ENCODE data around the gene GREB1.

Gene GREB1

GRCh38 chr2:11540148-11540995 is 6.5 kb downstream of the GREB1 start:
- no peak for DNase-seq (ENCODE audit: low read depth, low spot score)

GRCh38 chr2:11540996-11541692 is 7.3 kb downstream of the GREB1 start:
- DNase-seq (ENCODE audit: low read depth, low spot score), result no peak

GRCh38 chr2:11541693-11542274 is 7.9 kb downstream of the GREB1 start:
- no peak for DNase-seq (ENCODE audit: low read depth, low spot score)

- DNase-seq (ENCODE audit: low read depth, low spot score), result no peak
These were observed 8.5 kb downstream of the GREB1 start for GRCh38 chr2:11542275-11542819.

GRCh38 chr2:11543337-11544216 is 9.7 kb downstream of the GREB1 start:
- no peak for DNase-seq (ENCODE audit: low read depth, low spot score)

- DNase-seq (ENCODE audit: low read depth, low spot score), result no peak
These were observed 12.2 kb downstream of the GREB1 start for GRCh38 chr2:11546072-11546471.

GRCh38 chr2:11547912-11548497 is 14.2 kb downstream of the GREB1 start:
- DNase-seq (ENCODE audit: low read depth, low spot score), result no peak

- DNase-seq (ENCODE audit: low read depth, low spot score), result no peak
These were observed 16.5 kb downstream of the GREB1 start for GRCh38 chr2:11550302-11550701.

GRCh38 chr2:11550901-11551568 is 17.2 kb downstream of the GREB1 start:
- DNase-seq (ENCODE audit: low read depth, low spot score), result no peak

- DNase-seq (ENCODE audit: low read depth, low spot score), result no peak
These were observed 17.9 kb downstream of the GREB1 start for GRCh38 chr2:11551569-11552259.

- no peak for DNase-seq (ENCODE audit: low read depth, low spot score)
These were observed 18.4 kb downstream of the GREB1 start for GRCh38 chr2:11552260-11552638.

- no peak for DNase-seq (ENCODE audit: low read depth, low spot score)
These were observed 20.0 kb downstream of the GREB1 start for GRCh38 chr2:11553661-11554398.

- no peak for DNase-seq (ENCODE audit: low read depth, low spot score)
These were observed 20.5 kb downstream of the GREB1 start for GRCh38 chr2:11554399-11554716.

- DNase-seq (ENCODE audit: low read depth, low spot score), result no peak
These were observed 22.4 kb downstream of the GREB1 start for GRCh38 chr2:11556101-11556806.

- DNase-seq (ENCODE audit: low read depth, low spot score), result no peak
These were observed 24.5 kb downstream of the GREB1 start for GRCh38 chr2:11558214-11558886.

GRCh38 chr2:11559066-11559785 is 25.4 kb downstream of the GREB1 start:
- DNase-seq (ENCODE audit: low read depth, low spot score), result no peak

- no peak for DNase-seq (ENCODE audit: low read depth, low spot score)
These were observed 25.9 kb downstream of the GREB1 start for GRCh38 chr2:11559786-11560155.

- DNase-seq (ENCODE audit: low read depth, low spot score), result no peak
These were observed 27.0 kb downstream of the GREB1 start for GRCh38 chr2:11560806-11561205.
